HEK293T (cell line): ENCODE data around the gene SERINC1.

ENCODE experiments used
- ARNT ChIP-seq: fragments of 450-650 bp; IDR thresholded peaks from 2 replicates; pipeline ENCODE4 v1.6.1; 2017; ENCODE audit warnings: mild to moderate bottlenecking
- ELF4 ChIP-seq: fragments of 450-650 bp; IDR thresholded peaks from 2 replicates; pipeline ENCODE4 v1.6.1; 2017; ENCODE audit warnings: antibody characterized with exemption
- FOXA1 ChIP-seq: fragments of 450-650 bp; IDR thresholded peaks from 2 replicates; pipeline ENCODE4 v1.6.1; 2016; ENCODE audit warnings: mild to moderate bottlenecking
- FOXK2 ChIP-seq: fragments of 450-650 bp; IDR thresholded peaks from 2 replicates; pipeline ENCODE4 v1.6.1; 2016; ENCODE audit warnings: mild to moderate bottlenecking
- FOXM1 ChIP-seq: fragments of 450-650 bp; IDR thresholded peaks from 2 replicates; pipeline ENCODE4 v1.6.1; 2017; ENCODE audit warnings: mild to moderate bottlenecking, borderline replicate concordance
- HDGF ChIP-seq: fragments of 450-650 bp; IDR thresholded peaks from 2 replicates; pipeline ENCODE4 v1.6.1; 2017; ENCODE audit warnings: antibody characterized with exemption, borderline replicate concordance
- LEF1 ChIP-seq: fragments of 450-650 bp; IDR thresholded peaks from 2 replicates; pipeline ENCODE4 v1.6.1; 2017; ENCODE audit warnings: mild to moderate bottlenecking, borderline replicate concordance
- NFRKB ChIP-seq: fragments of 450-650 bp; IDR thresholded peaks from 2 replicates; pipeline ENCODE4 v1.6.1; 2016; ENCODE audit warnings: mild to moderate bottlenecking, moderate library complexity
- SP1 ChIP-seq: fragments of 450-650 bp; IDR thresholded peaks from 2 replicates; pipeline ENCODE4 v1.6.1; 2017
- SUZ12 ChIP-seq: fragments of 450-650 bp; IDR thresholded peaks from 2 replicates; pipeline ENCODE4 v1.6.1; 2016; ENCODE audit warnings: mild to moderate bottlenecking
- TARDBP ChIP-seq: fragments of 450-650 bp; IDR thresholded peaks from 2 replicates; pipeline ENCODE4 v1.6.1; 2016
- ZNF384 ChIP-seq: fragments of 450-650 bp; IDR thresholded peaks from 2 replicates; pipeline ENCODE4 v1.6.1; 2016

DNA sequence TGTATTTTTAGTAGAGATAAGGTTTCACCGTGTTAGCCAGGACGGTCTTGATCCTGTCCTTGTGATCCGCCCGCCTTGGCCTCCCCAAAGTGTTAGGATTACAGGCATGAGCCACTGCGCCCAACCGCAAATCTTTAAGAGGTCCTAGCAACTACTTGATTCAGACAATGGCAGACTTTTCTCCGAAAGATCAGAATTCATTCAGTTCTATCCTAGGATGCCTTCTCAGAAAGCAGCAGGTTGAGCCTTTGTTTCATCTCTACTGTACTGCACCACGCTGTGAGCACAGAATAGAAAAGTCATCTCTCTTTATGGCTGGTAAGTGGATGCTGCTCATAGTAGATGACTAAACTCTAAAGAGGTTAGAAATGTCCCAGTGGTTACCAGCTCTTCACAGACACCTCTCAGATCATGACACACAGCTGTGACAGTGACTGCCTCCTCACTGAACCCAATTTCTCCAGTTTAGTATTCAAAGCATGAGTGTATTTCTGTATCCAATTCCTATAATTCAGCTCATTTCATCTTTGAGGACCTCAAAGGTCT is 78.2 kb downstream of the SERINC1 start:
- TF ChIP-seq LEF1 (no peak), ARNT (no peak), FOXM1 (no peak), TARDBP (no peak), ELF4 (no peak), FOXA1 (no peak), SP1 (no peak), HDGF (no peak), ZNF384 (no peak), NFRKB (no peak), FOXK2 (no peak), SUZ12 (no peak)
